Measurements from ENCODE around the gene UBA7. TPM values are rescaled to one million over a fixed set of nuclear protein-coding genes. Genes with fewer than 3 reads are reported as not detected.

The UBA7 gene
- total RNA-seq, 1 experiment from 2014 or later, result 3.8 TPM

- Mint-ChIP-seq H3K9me3 (ENCODE audit: unreplicated experiment) (no peaks in the 10 kb centered on the region), H3K27ac (ENCODE audit: low read depth, unreplicated experiment) (no peak overlapping the region), H3K4me3 (ENCODE audit: unreplicated experiment) (no peak overlapping the region), H3K27me3 (ENCODE audit: insufficient read depth, unreplicated experiment) (peaks cover 4% of the 10 kb centered on the region), H3K4me1 (ENCODE audit: insufficient read depth, unreplicated experiment) (peaks cover 7% of the 10 kb centered on the region), H3K36me3 (ENCODE audit: insufficient read depth, unreplicated experiment) (no peaks in the 10 kb centered on the region)
- intact Hi-C loops (cut with micrococcal nuclease), result no loop called here
- ChIA-PET CTCF (interaction anchor here (0.9 to 12.4 kb wide), 3 partner anchors 13 to 108 kb away, joined by 3 to 201 read pairs (median 7); no protein-coding TSS in a partner anchor), POLR2A (no interaction called here)
- no TSS peak for BruUV-seq (replicated peaks)
- DNase-seq (ENCODE audit: unreplicated experiment), result no peak
- TF ChIP-seq, protein P1, sequence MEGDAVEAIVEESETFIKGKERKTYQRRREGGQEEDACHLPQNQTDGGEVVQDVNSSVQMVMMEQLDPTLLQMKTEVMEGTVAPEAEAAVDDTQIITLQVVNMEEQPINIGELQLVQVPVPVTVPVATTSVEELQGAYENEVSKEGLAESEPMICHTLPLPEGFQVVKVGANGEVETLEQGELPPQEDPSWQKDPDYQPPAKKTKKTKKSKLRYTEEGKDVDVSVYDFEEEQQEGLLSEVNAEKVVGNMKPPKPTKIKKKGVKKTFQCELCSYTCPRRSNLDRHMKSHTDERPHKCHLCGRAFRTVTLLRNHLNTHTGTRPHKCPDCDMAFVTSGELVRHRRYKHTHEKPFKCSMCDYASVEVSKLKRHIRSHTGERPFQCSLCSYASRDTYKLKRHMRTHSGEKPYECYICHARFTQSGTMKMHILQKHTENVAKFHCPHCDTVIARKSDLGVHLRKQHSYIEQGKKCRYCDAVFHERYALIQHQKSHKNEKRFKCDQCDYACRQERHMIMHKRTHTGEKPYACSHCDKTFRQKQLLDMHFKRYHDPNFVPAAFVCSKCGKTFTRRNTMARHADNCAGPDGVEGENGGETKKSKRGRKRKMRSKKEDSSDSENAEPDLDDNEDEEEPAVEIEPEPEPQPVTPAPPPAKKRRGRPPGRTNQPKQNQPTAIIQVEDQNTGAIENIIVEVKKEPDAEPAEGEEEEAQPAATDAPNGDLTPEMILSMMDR (IDR thresholded peaks at IDR 0.05; ENCODE audit: unreplicated experiment), result no peak
Measured at GRCh38 chr3:49807431-49808114, 6.2 kb downstream of the UBA7 start.

DNA sequence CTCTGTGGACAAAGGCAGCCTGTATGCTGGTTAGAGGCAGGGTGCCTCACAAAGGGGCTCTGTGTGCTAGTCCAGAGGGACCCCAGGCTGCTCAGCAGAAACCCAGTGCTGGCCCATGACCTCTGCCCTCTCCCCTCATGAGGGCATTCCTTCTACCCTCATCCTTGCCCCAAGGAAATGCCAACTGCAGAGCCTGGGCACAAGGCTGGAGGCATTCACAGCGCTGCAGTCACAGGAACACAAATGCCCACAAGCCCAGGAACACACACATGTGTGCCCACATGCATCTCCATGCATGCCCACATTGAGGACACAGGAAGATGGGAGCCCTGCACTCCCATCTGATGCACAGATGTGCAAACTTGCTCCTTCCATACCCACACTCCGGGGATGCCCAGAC lies 6.9 kb downstream of the UBA7 start:
- CTCF ChIA-PET, result interaction anchor here (0.6 to 12.4 kb wide), 3 partner anchors 13 to 58 kb away, joined by 3 to 201 read pairs (median 7); no protein-coding TSS in a partner anchor

GRCh38 chr3:49805897-49806701 lies 7.7 kb downstream of the UBA7 start:
- DNase-seq (ENCODE audit: unreplicated experiment), result no peak
- Mint-ChIP-seq H3K27ac (ENCODE audit: low read depth, unreplicated experiment) (no peak overlapping the region), H3K4me1 (ENCODE audit: insufficient read depth, unreplicated experiment) (peaks cover 12% of the 10 kb centered on the region), H3K36me3 (ENCODE audit: insufficient read depth, unreplicated experiment) (no peaks in the 10 kb centered on the region), H3K27me3 (ENCODE audit: insufficient read depth, unreplicated experiment) (peaks cover 10% of the 10 kb centered on the region), H3K9me3 (ENCODE audit: unreplicated experiment) (no peaks in the 10 kb centered on the region), H3K4me3 (ENCODE audit: unreplicated experiment) (no peak overlapping the region)
- intact Hi-C loops (cut with micrococcal nuclease), result no loop called here
- TF ChIP-seq, protein P1 (IDR thresholded peaks at IDR 0.05; ENCODE audit: unreplicated experiment), result no peak
- BruUV-seq (replicated peaks), result no TSS peak
- ChIA-PET CTCF (interaction anchor here (0.5 to 12.4 kb wide), 6 partner anchors 14 to 102 kb away, joined by 3 to 201 read pairs (median 5); partner anchors contain the start of gene MST1R), POLR2A (interaction anchor here (0.8 kb wide), 1 partner anchor 33 kb away, joined by 3 read pairs; no protein-coding TSS in a partner anchor)

More for the DNA sequence above, 6.9 kb downstream of the UBA7 start:
- H3K4me3 Mint-ChIP-seq (ENCODE audit: unreplicated experiment), result no peak overlapping the region
- DNase-seq (ENCODE audit: unreplicated experiment), result no peak
- peaks cover 10% of the 10 kb centered on the region for H3K27me3 Mint-ChIP-seq (ENCODE audit: insufficient read depth, unreplicated experiment)
- POLR2A ChIA-PET, result no interaction called here
- H3K27ac Mint-ChIP-seq (ENCODE audit: low read depth, unreplicated experiment), result no peak overlapping the region
- intact Hi-C loops (cut with micrococcal nuclease), result no loop called here
- no TSS peak for BruUV-seq (replicated peaks)
- no peaks in the 10 kb centered on the region for H3K9me3 Mint-ChIP-seq (ENCODE audit: unreplicated experiment)
- H3K36me3 Mint-ChIP-seq (ENCODE audit: insufficient read depth, unreplicated experiment), result no peaks in the 10 kb centered on the region
- peaks cover 12% of the 10 kb centered on the region for H3K4me1 Mint-ChIP-seq (ENCODE audit: insufficient read depth, unreplicated experiment)
- TF ChIP-seq, protein P1 (IDR thresholded peaks at IDR 0.05; ENCODE audit: unreplicated experiment), result no peak

DNA sequence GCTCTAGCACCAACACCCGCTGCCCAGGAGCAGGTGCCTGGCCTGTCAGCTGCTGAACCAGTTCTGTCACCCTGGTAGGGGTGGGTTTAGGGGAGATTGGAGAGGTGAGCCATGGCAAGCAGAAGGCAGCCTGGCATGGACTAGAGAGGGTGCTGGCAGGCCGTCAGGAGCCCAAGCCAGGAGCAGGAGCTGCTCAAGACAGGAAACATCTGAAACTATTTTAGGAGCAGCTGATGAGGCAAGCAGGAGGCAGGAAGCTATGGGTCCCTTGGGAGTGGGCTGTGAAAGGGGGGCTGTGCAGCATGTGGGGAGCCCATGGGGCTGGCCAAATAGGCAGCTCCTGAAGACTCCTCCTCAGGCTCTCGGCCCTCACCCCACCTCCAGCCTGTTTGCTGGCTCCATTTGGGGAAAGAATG lies 8.4 kb downstream of the UBA7 start:
- peaks cover 12% of the 10 kb centered on the region for H3K4me1 Mint-ChIP-seq (ENCODE audit: insufficient read depth, unreplicated experiment)
- BruUV-seq (replicated peaks), result no TSS peak
- H3K4me3 Mint-ChIP-seq (ENCODE audit: unreplicated experiment), result no peak overlapping the region
- H3K27ac Mint-ChIP-seq (ENCODE audit: low read depth, unreplicated experiment), result no peak overlapping the region
- intact Hi-C loops (cut with micrococcal nuclease), result no loop called here
- TF ChIP-seq, protein P1 (IDR thresholded peaks at IDR 0.05; ENCODE audit: unreplicated experiment), result no peak
- no peaks in the 10 kb centered on the region for H3K36me3 Mint-ChIP-seq (ENCODE audit: insufficient read depth, unreplicated experiment)
- no peaks in the 10 kb centered on the region for H3K9me3 Mint-ChIP-seq (ENCODE audit: unreplicated experiment)
- peaks cover 10% of the 10 kb centered on the region for H3K27me3 Mint-ChIP-seq (ENCODE audit: insufficient read depth, unreplicated experiment)
- ChIA-PET CTCF (interaction anchor here (0.6 to 12.4 kb wide), 6 partner anchors 19 to 100 kb away, joined by 3 to 201 read pairs (median 4); partner anchors contain the start of genes IP6K1 and MST1R), POLR2A (interaction anchor here (0.8 kb wide), 2 partner anchors 15 to 34 kb away, joined by 3 to 4 read pairs; no protein-coding TSS in a partner anchor)
- no peak for DNase-seq (ENCODE audit: unreplicated experiment)
